GM12892 (cell line): ENCODE data around the gene SLC27A1.

Experiments used
- POLR2A ChIP-seq: IDR thresholded peaks from 2 replicates; pipeline ENCODE4 v1.6.1; 2011; ENCODE audit warnings: low read depth, low read length, control low read depth
- POLR2AphosphoS5 ChIP-seq: IDR thresholded peaks from 2 replicates; pipeline ENCODE4 v1.6.1; 2011; ENCODE audit warnings: low read depth, low read length, control low read depth
- TAF1 ChIP-seq: IDR thresholded peaks from 2 replicates; pipeline ENCODE4 v1.6.1; 2011; ENCODE audit warnings: low read depth, mild to moderate bottlenecking, control low read depth, low read length, borderline replicate concordance

DNA sequence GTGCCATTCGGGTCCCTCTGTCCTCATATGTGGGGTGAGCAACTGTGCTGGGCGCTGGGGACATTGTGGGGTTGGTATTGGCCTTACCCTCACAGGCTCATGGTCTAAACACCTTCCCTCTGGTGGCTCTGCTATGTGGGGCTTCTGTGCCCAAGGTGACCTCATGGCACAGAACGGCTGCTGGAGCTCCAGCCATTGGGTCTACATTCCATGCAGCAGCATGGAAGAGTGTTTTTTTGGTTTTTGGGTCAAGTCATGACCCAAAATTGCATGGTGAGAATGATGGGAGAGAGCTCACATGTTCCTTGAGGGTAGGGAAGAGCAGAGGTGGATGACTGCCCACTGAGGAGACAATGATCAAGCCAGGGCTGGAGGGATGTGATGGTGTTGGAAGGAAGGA lies 58.3 kb downstream of the SLC27A1 start:
- TF ChIP-seq POLR2A: no peak
- TF ChIP-seq TAF1: no peak
- no peak for TF ChIP-seq POLR2AphosphoS5
